H9 (cell line): Measurements from ENCODE around the gene CT83. TPM values are rescaled to one million over a fixed set of nuclear protein-coding genes. Genes with fewer than 3 reads are reported as not detected.

Experiments
- DNase-seq: peaks from one replicate; pipeline ENCODE4 v3.0.0-alpha.2; 2017
- H2AFZ ChIP-seq: one replicate; pipeline ENCODE4 v1.6.1; 2013; ENCODE audit warnings: mild to moderate bottlenecking, low read length, control low read depth, moderate library complexity
- H2AK5ac ChIP-seq: 2 replicates; pipeline ENCODE4 v1.6.1; 2013; ENCODE audit warnings: low read length, control low read depth, mixed read lengths; ENCODE audit not compliant: insufficient read length
- H2BK120ac ChIP-seq: one replicate; pipeline ENCODE4 v1.6.1; 2013; ENCODE audit warnings: low read depth, mild to moderate bottlenecking, low read length, control low read depth, inconsistent platforms; ENCODE audit not compliant: poor library complexity, severe bottlenecking
- H2BK12ac ChIP-seq: 2 replicates; pipeline ENCODE4 v1.6.1; 2013; ENCODE audit warnings: low read length, control low read depth, mixed read lengths, low read depth; ENCODE audit not compliant: insufficient read length
- H2BK15ac ChIP-seq: 2 replicates; pipeline ENCODE4 v1.6.1; 2013; ENCODE audit warnings: low read depth, low read length, control low read depth
- H2BK20ac ChIP-seq: one replicate; pipeline ENCODE4 v1.6.1; 2013; ENCODE audit warnings: low read depth, mild to moderate bottlenecking, low read length, control low read depth, inconsistent platforms; ENCODE audit not compliant: poor library complexity, severe bottlenecking
- H2BK5ac ChIP-seq: 2 replicates; pipeline ENCODE4 v1.6.1; 2013; ENCODE audit warnings: low read length, control low read depth, mixed read lengths; ENCODE audit not compliant: insufficient read length
- H3K14ac ChIP-seq: 2 replicates; pipeline ENCODE4 v1.6.1; 2013; ENCODE audit warnings: low read length, control low read depth; ENCODE audit not compliant: insufficient read depth
- H3K18ac ChIP-seq: 2 replicates; pipeline ENCODE4 v1.6.1; 2013; ENCODE audit warnings: low read depth, mild to moderate bottlenecking, mixed read lengths, low read length, control low read depth; ENCODE audit not compliant: insufficient read length
- H3K23ac ChIP-seq: 2 replicates; pipeline ENCODE4 v1.6.1; 2013; ENCODE audit warnings: low read length, control low read depth, mixed read lengths, low read depth; ENCODE audit not compliant: insufficient read length
- H3K23me2 ChIP-seq: 2 replicates; pipeline ENCODE4 v1.6.1; 2013; ENCODE audit warnings: low read depth, mild to moderate bottlenecking, mixed read lengths, low read length, control low read depth; ENCODE audit not compliant: insufficient read length, poor library complexity, severe bottlenecking
- H3K27ac ChIP-seq: 2 replicates; pipeline ENCODE4 v1.5.1; 2013; ENCODE audit warnings: low read length, control low read depth, mixed read lengths, low read depth; ENCODE audit not compliant: insufficient read length
- H3K27me3 ChIP-seq: 2 replicates; pipeline ENCODE4 v1.6.1; 2013; ENCODE audit warnings: low read length, control low read depth, inconsistent platforms; ENCODE audit not compliant: insufficient read depth
- H3K4ac ChIP-seq: 2 replicates; pipeline ENCODE4 v1.6.1; 2013; ENCODE audit warnings: low read depth, mild to moderate bottlenecking, control low read depth, inconsistent platforms, low read length, moderate library complexity
- H3K4me1 ChIP-seq: 2 replicates; pipeline ENCODE4 v1.6.1; 2013; ENCODE audit warnings: low read length, control low read depth, inconsistent platforms; ENCODE audit not compliant: insufficient read depth
- H3K4me2 ChIP-seq: 2 replicates; pipeline ENCODE4 v1.6.1; 2013; ENCODE audit warnings: low read length, control low read depth, mixed read lengths; ENCODE audit not compliant: insufficient read length, insufficient read depth
- H3K56ac ChIP-seq: 2 replicates; pipeline ENCODE4 v1.6.1; 2013; ENCODE audit warnings: low read depth, mild to moderate bottlenecking, mixed read lengths, low read length, control low read depth; ENCODE audit not compliant: insufficient read length
- H3K79me1 ChIP-seq: 2 replicates; pipeline ENCODE4 v1.6.1; 2013; ENCODE audit warnings: low read depth, mild to moderate bottlenecking, moderate library complexity, low read length, control low read depth, inconsistent platforms; ENCODE audit not compliant: insufficient read depth, poor library complexity, severe bottlenecking
- H3K79me2 ChIP-seq: 2 replicates; pipeline ENCODE4 v1.6.1; 2013; ENCODE audit warnings: low read length, control low read depth, inconsistent platforms; ENCODE audit not compliant: insufficient read depth
- H3K9ac ChIP-seq: 2 replicates; pipeline ENCODE4 v1.6.1; 2013; ENCODE audit warnings: low read length, control low read depth, mixed read lengths; ENCODE audit not compliant: insufficient read length; ENCODE audit errors: extremely low read depth
- H3K9me3 ChIP-seq: one replicate; pipeline ENCODE4 v1.6.1; 2013; ENCODE audit warnings: low read depth, low read length, inconsistent platforms; ENCODE audit not compliant: control insufficient read depth
- H3T11ph ChIP-seq: one replicate; pipeline ENCODE4 v1.6.1; 2013; ENCODE audit warnings: mild to moderate bottlenecking, low read length, control low read depth, inconsistent platforms
- H4K20me1 ChIP-seq: one replicate; pipeline ENCODE4 v1.6.1; 2013; ENCODE audit not compliant: control insufficient read depth, insufficient read length, insufficient read depth
- H4K5ac ChIP-seq: 2 replicates; pipeline ENCODE4 v1.6.1; 2013; ENCODE audit warnings: low read depth, mild to moderate bottlenecking, mixed read lengths, low read length, control low read depth; ENCODE audit not compliant: insufficient read length
- H4K8ac ChIP-seq: replicated peaks from 2 replicates; pipeline ENCODE4 v1.6.1; 2013; ENCODE audit warnings: low read length, control low read depth, mixed read lengths, low read depth; ENCODE audit not compliant: insufficient read length
- H4K91ac ChIP-seq: 2 replicates; pipeline ENCODE4 v1.6.1; 2013; ENCODE audit warnings: low read depth, mild to moderate bottlenecking, moderate library complexity, mixed read lengths, low read length, control low read depth; ENCODE audit not compliant: insufficient read length
- H3K27ac Mint-ChIP-seq, 3 experiments: 2 replicates in 2 of 3; 3 replicates in 1 of 3; pipeline ENCODE4 v1.8.0; 2020 to 2021; ENCODE audit warnings: mixed read lengths in 3 of 3, mild to moderate bottlenecking in 1 of 3, moderate library complexity in 1 of 3
- H3K27me3 Mint-ChIP-seq: 2 replicates; pipeline ENCODE4 v1.8.0; 2021; ENCODE audit warnings: low read depth, mild to moderate bottlenecking, moderate library complexity, mixed read lengths
- H3K36me3 Mint-ChIP-seq, 3 experiments: 2 replicates in 2 of 3; 3 replicates in 1 of 3; pipeline ENCODE4 v1.8.0; 2020 to 2021; ENCODE audit warnings: low read depth in 3 of 3, mixed read lengths in 3 of 3; ENCODE audit not compliant: insufficient read depth in 1 of 3
- H3K4me1 Mint-ChIP-seq, 2 experiments: 2 replicates each; pipeline ENCODE4 v1.8.0; 2020; ENCODE audit warnings: mixed read lengths in 2 of 2
- H3K4me3 Mint-ChIP-seq, 2 experiments: 2 replicates in 1 of 2; 3 replicates in 1 of 2; pipeline ENCODE4 v1.8.0; 2020 to 2021; ENCODE audit warnings: mild to moderate bottlenecking in 2 of 2, mixed read lengths in 2 of 2, moderate library complexity in 1 of 2
- H3K9me3 Mint-ChIP-seq, 2 experiments: 2 replicates in 1 of 2; 3 replicates in 1 of 2; pipeline ENCODE4 v1.8.0; 2020; ENCODE audit warnings: mild to moderate bottlenecking in 2 of 2, mixed read lengths in 2 of 2, moderate library complexity in 1 of 2
- WGBS: extraction: QIAGEN DNeasy Blood & Tissue Kit; methylation state at CpG from one replicate; pipeline ENCODE4 v1.1.7; 2013; ENCODE audit warnings: missing lambda C conversion rate, low lambda C conversion rate, mixed read lengths; ENCODE audit not compliant: insufficient read length; ENCODE audit errors: extremely low coverage; 5-methylcytosine and 5-hydroxymethylcytosine counted together
- total RNA-seq: library from RNA; stranded (reverse); gene quantifications from 2 replicates; pipeline ENCODE4 v1.2.1, GENCODE V29; 2021
- TF ChIP-seq, protein P1 (sequence below): fragments of 200-600 bp; sonication (generic); conservative IDR thresholded peaks from 3 replicates; pipeline ENCODE4 v1.8.0; 2021; ENCODE audit warnings: antibody characterized with exemption, mild to moderate bottlenecking

Gene CT83
- total RNA-seq, 1 experiment from 2014 or later = not detected

DNA sequence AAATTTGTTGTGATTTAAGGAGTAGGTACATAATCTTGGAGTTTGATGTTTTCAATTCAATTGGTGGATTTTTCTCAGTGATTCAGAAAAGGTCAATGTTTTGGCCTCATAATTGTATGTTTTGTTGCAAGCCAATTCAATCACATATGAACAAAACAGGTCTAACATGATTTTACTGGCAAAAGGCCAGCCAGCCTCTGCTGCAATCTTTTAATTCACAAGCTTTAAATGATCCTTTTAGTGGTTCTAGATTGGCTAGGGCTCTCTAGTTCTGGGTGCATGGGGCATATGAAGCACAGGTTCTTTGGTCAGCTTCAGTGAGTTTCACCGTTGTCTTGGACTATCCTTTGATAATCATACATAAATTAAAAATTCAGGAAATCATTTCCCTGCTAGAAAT lies 45.6 kb downstream of the CT83 start:
- no peak overlapping the region for H3K27ac ChIP-seq
- no peaks in the 10 kb centered on the region for H3K4me1 ChIP-seq
- no peak overlapping the region for H3T11ph ChIP-seq
- H3K9me3 Mint-ChIP-seq = peaks cover under 1 to 3% of the 10 kb centered on the region in 2 experiments; a peak in 2 of 5 replicates
- H3K18ac ChIP-seq = no peak overlapping the region
- no peak overlapping the region for H4K5ac ChIP-seq
- H3K27me3 ChIP-seq = no peaks in the 10 kb centered on the region
- no peaks in the 10 kb centered on the region for H3K79me2 ChIP-seq
- H4K20me1 ChIP-seq = no peaks in the 10 kb centered on the region
- H3K4ac ChIP-seq = no peak overlapping the region
- no peak overlapping the region for H2BK12ac ChIP-seq
- no peak overlapping the region for H3K27ac Mint-ChIP-seq
- H3K56ac ChIP-seq = no peak overlapping the region
- no peak overlapping the region for H2AFZ ChIP-seq
- H3K23ac ChIP-seq = no peak overlapping the region
- no peak overlapping the region for H2AK5ac ChIP-seq
- no peak overlapping the region for H3K4me2 ChIP-seq
- no peaks in the 10 kb centered on the region for H3K9me3 ChIP-seq
- H3K4me1 Mint-ChIP-seq = no peaks in the 10 kb centered on the region
- TF ChIP-seq, protein P1, sequence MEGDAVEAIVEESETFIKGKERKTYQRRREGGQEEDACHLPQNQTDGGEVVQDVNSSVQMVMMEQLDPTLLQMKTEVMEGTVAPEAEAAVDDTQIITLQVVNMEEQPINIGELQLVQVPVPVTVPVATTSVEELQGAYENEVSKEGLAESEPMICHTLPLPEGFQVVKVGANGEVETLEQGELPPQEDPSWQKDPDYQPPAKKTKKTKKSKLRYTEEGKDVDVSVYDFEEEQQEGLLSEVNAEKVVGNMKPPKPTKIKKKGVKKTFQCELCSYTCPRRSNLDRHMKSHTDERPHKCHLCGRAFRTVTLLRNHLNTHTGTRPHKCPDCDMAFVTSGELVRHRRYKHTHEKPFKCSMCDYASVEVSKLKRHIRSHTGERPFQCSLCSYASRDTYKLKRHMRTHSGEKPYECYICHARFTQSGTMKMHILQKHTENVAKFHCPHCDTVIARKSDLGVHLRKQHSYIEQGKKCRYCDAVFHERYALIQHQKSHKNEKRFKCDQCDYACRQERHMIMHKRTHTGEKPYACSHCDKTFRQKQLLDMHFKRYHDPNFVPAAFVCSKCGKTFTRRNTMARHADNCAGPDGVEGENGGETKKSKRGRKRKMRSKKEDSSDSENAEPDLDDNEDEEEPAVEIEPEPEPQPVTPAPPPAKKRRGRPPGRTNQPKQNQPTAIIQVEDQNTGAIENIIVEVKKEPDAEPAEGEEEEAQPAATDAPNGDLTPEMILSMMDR = no peak
- H3K36me3 Mint-ChIP-seq = peaks cover 0 to under 1% (median 0%) of the 10 kb centered on the region in 3 experiments; a peak in 1 of 7 replicates
- no peak overlapping the region for H3K9ac ChIP-seq
- H3K4me3 Mint-ChIP-seq = no peak overlapping the region
- no peak overlapping the region for H2BK15ac ChIP-seq
- H4K91ac ChIP-seq = no peak overlapping the region
- no peak overlapping the region for H4K8ac ChIP-seq
- H3K14ac ChIP-seq = no peak overlapping the region
- H3K23me2 ChIP-seq = no peaks in the 10 kb centered on the region
- DNase-seq = no peak
- no CpG with 5 or more reads among the region's 1 CpG for WGBS
- H2BK20ac ChIP-seq = no peak overlapping the region
- H3K27me3 Mint-ChIP-seq = no peaks in the 10 kb centered on the region
- no peak overlapping the region for H2BK120ac ChIP-seq
- no peak overlapping the region for H2BK5ac ChIP-seq
- H3K79me1 ChIP-seq = no peaks in the 10 kb centered on the region
